ENCODE measurements around the gene NEURL1.

- TF ChIP-seq CTCF (conservative IDR thresholded peaks at IDR 0.05 in 1 of 2, IDR thresholded peaks at IDR 0.05 in 1 of 2; ENCODE audit: extremely low read depth in 1 of 2, insufficient read depth in 1 of 2, low read depth in 1 of 2, low read length in 2 of 2) (no peak), EZH2 (IDR thresholded peaks at IDR 0.05; ENCODE audit: borderline replicate concordance, low read length) (no peak)
These were observed 99.6 kb downstream of the NEURL1 start for GRCh38 chr10:103593022-103593570.
